Gastroesophageal sphincter (tissue), 3 donors: ENCODE data around the gene FNTB.

Experiments used
- EP300 ChIP-seq: sonication (generic); formaldehyde crosslinking; IDR thresholded peaks from one replicate; pipeline ENCODE4 v1.6.1; 2017; ENCODE audit warnings: antibody characterized with exemption, mild to moderate bottlenecking
- POLR2A ChIP-seq, 2 donors: fragments of 450-650 bp; IDR thresholded peaks; one replicate each; pipeline ENCODE4 v1.6.1; 2017; ENCODE audit warnings: antibody characterized with exemption in 2 of 2, mild to moderate bottlenecking in 2 of 2, moderate library complexity in 1 of 2
- TF ChIP-seq, protein P1 (sequence below), 4 experiments: fragments of 200-600 bp in 2 of 4; fragments of 450-650 bp in 2 of 4; sonication (generic) in 1 of 4; IDR thresholded peaks; one replicate each; pipeline ENCODE4 v1.5.1; 2017 to 2019; ENCODE audit warnings: antibody characterized with exemption in 4 of 4, mild to moderate bottlenecking in 2 of 4, moderate library complexity in 2 of 4

DNA sequence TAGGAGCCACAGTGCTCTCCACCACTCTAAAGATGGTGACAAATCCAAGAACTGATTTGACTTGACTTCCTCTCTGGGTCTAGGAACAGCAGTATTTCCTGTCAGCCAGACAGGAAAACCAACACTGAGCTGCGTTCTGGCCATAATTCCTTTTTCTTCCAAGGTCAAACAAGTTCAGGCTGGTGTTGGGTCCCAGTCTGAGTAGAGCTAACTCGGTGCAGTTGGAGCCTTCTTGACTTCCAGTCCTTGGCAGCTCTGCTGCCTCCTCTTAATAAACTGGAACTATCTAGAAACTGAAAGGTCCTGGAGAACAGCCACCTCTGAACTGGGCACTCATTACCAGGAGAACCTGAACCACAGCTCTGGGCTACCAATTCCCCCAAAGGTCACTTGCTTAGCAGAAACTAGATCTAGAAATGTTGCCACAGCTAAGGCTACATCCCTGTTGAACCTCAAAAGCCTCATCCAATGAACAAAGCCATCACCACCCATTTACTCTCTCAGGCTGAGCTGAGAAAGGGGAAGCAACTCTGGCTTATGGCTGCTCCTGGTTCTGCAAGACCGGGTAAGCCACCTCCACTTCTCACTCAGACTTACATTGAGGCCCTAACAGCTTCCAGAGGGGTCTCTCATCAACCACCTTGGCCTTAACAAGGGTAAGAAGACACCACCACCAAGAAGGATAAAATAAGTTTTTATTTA, 87.9 kb downstream of the FNTB start:
- TF ChIP-seq, protein P1, sequence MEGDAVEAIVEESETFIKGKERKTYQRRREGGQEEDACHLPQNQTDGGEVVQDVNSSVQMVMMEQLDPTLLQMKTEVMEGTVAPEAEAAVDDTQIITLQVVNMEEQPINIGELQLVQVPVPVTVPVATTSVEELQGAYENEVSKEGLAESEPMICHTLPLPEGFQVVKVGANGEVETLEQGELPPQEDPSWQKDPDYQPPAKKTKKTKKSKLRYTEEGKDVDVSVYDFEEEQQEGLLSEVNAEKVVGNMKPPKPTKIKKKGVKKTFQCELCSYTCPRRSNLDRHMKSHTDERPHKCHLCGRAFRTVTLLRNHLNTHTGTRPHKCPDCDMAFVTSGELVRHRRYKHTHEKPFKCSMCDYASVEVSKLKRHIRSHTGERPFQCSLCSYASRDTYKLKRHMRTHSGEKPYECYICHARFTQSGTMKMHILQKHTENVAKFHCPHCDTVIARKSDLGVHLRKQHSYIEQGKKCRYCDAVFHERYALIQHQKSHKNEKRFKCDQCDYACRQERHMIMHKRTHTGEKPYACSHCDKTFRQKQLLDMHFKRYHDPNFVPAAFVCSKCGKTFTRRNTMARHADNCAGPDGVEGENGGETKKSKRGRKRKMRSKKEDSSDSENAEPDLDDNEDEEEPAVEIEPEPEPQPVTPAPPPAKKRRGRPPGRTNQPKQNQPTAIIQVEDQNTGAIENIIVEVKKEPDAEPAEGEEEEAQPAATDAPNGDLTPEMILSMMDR (IDR thresholded peaks at IDR 0.05), result no peak
- no peak for TF ChIP-seq POLR2A (IDR thresholded peaks at IDR 0.05)
- TF ChIP-seq EP300, result no peak
